CD4-positive, alpha-beta T cell treated with Interleukin-15 for 1 hour (primary cell): ENCODE results near the gene TPBGL.

ENCODE experiments used
- DNase-seq: peaks from one replicate; pipeline ENCODE4 v3.0.0-alpha.2; 2020

TPBGL gene

GRCh38 chr11:75214411-75214821 is 26.2 kb upstream of the TPBGL start:
- DNase-seq = peak; percentile 53

GRCh38 chr11:75214843-75215242 is 25.7 kb upstream of the TPBGL start:
- DNase-seq = no peak

GRCh38 chr11:75219869-75220268 is 20.7 kb upstream of the TPBGL start:
- no peak for DNase-seq

- no peak for DNase-seq
These were observed 16.5 kb upstream of the TPBGL start for GRCh38 chr11:75223954-75224643.

GRCh38 chr11:75225794-75226193 is 14.8 kb upstream of the TPBGL start:
- no peak for DNase-seq

GRCh38 chr11:75229466-75229865 is 11.1 kb upstream of the TPBGL start:
- no peak for DNase-seq

- DNase-seq = no peak
These were observed 10.0 kb upstream of the TPBGL start for GRCh38 chr11:75230621-75231020.

GRCh38 chr11:75233754-75234172 is 6.8 kb upstream of the TPBGL start:
- no peak for DNase-seq

GRCh38 chr11:75236062-75236461 is 4.5 kb upstream of the TPBGL start:
- no peak for DNase-seq

- no peak for DNase-seq
These were observed 3.5 kb upstream of the TPBGL start for GRCh38 chr11:75237050-75237449.

GRCh38 chr11:75238595-75239440 is 1.8 kb upstream of the TPBGL start:
- no peak for DNase-seq

- no peak for DNase-seq
These were observed 863 bp upstream of the TPBGL start for GRCh38 chr11:75239531-75240290.

- DNase-seq = peak; percentile 86
These were observed 697 bp downstream of the TPBGL start for GRCh38 chr11:75241036-75241905.

GRCh38 chr11:75241906-75242644 is 1.5 kb downstream of the TPBGL start:
- no peak for DNase-seq

GRCh38 chr11:75242722-75243600 is 2.4 kb downstream of the TPBGL start:
- no peak for DNase-seq

- DNase-seq = no peak
These were observed 3.7 kb downstream of the TPBGL start for GRCh38 chr11:75244052-75244814.

- no peak for DNase-seq
These were observed 4.9 kb downstream of the TPBGL start for GRCh38 chr11:75245356-75246005.

GRCh38 chr11:75246006-75246670 is 5.6 kb downstream of the TPBGL start:
- DNase-seq = no peak
